ENCODE measurements around the gene CBFA2T2.
"Not testable (repeated sequence)": the region's sequence is repeated elsewhere in the genome, so short reads cannot be mapped to it uniquely, and the experiment has no call there.

Gene CBFA2T2

GRCh38 chr20:33470457-33470856 is 19.4 kb upstream of the CBFA2T2 start:
- no peak for DNase-seq (ENCODE audit: low spot score)

- no peak for DNase-seq (ENCODE audit: low spot score)
These were observed 19.0 kb upstream of the CBFA2T2 start for GRCh38 chr20:33470866-33471265.

- DNase-seq (ENCODE audit: low spot score) = no peak
These were observed 16.9 kb upstream of the CBFA2T2 start for GRCh38 chr20:33472868-33473435.

- no peak for DNase-seq (ENCODE audit: low spot score)
These were observed 15.6 kb upstream of the CBFA2T2 start for GRCh38 chr20:33474097-33474873.

- DNase-seq (ENCODE audit: low spot score) = no peak
These were observed 14.9 kb upstream of the CBFA2T2 start for GRCh38 chr20:33474963-33475362.

- no peak for DNase-seq (ENCODE audit: low spot score)
These were observed 14.3 kb upstream of the CBFA2T2 start for GRCh38 chr20:33475381-33476152.

- DNase-seq (ENCODE audit: low spot score) = no peak
These were observed 12.3 kb upstream of the CBFA2T2 start for GRCh38 chr20:33477386-33478234.

GRCh38 chr20:33480048-33480447 is 9.8 kb upstream of the CBFA2T2 start:
- no peak for DNase-seq (ENCODE audit: low spot score)

- DNase-seq (ENCODE audit: low spot score) = no peak
These were observed 8.4 kb upstream of the CBFA2T2 start for GRCh38 chr20:33481431-33481941.

- DNase-seq (ENCODE audit: low spot score) = no peak
These were observed 7.3 kb upstream of the CBFA2T2 start for GRCh38 chr20:33482581-33482980.

- not testable (repeated sequence) for DNase-seq (ENCODE audit: low spot score)
These were observed 6.7 kb upstream of the CBFA2T2 start for GRCh38 chr20:33483186-33483585.

GRCh38 chr20:33488201-33488600 is 1.7 kb upstream of the CBFA2T2 start:
- no peak for DNase-seq (ENCODE audit: low spot score)

GRCh38 chr20:33488661-33489494 is 1.0 kb upstream of the CBFA2T2 start:
- not testable (repeated sequence) for DNase-seq (ENCODE audit: low spot score)

- peak; percentile 97 for DNase-seq (ENCODE audit: low spot score)
These were observed 337 bp upstream of the CBFA2T2 start for GRCh38 chr20:33489495-33490022.

- DNase-seq (ENCODE audit: low spot score) = no peak
These were observed 1.2 kb downstream of the CBFA2T2 start for GRCh38 chr20:33490934-33491656.

- DNase-seq (ENCODE audit: low spot score) = no peak
These were observed 3.3 kb downstream of the CBFA2T2 start for GRCh38 chr20:33493076-33493766.

- DNase-seq (ENCODE audit: low spot score) = not testable (repeated sequence)
These were observed 6.9 kb downstream of the CBFA2T2 start for GRCh38 chr20:33496776-33497175.

- peak; percentile 83 for DNase-seq (ENCODE audit: low spot score)
These were observed 9.5 kb downstream of the CBFA2T2 start for GRCh38 chr20:33499355-33499754.

GRCh38 chr20:33501000-33501399 is 11.1 kb downstream of the CBFA2T2 start:
- DNase-seq (ENCODE audit: low spot score) = no peak
